GM21737 (cell line): Measurements from ENCODE around the gene PPME1.

Experiments
- ATAC-seq: cut with Tn5 transposase; IDR thresholded peaks from one replicate; pipeline ENCODE4 v1.9.1; 2021; ENCODE audit warnings: mild to moderate bottlenecking, moderate library complexity; ENCODE audit not compliant: unreplicated experiment

PPME1 gene

GRCh38 chr11:74221816-74222215 is 50.7 kb downstream of the PPME1 start:
- no peak for ATAC-seq

GRCh38 chr11:74225565-74225964 is 54.5 kb downstream of the PPME1 start:
- ATAC-seq = no peak

DNA sequence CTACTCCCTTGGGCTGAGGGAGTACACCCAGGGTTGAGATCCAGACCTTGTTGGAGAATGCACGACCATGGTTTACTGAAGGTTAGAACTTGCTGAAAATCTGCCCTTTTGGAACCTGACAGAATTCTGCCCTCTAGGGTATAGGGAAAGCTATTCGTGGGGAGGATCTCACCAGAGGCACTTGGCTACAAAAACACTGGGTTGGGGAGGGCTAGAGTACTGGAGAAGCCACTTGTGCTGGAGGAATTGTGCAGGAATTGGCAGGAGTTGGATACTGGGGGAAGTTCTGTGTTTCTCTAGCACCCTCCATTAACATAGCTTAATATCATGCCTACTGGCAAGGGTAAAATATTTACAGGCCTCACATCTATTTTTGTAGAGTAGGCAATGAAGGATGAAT is 55.8 kb downstream of the PPME1 start:
- no peak for ATAC-seq

- no peak for ATAC-seq
Measured at GRCh38 chr11:74232311-74232950, 61.3 kb downstream of the PPME1 start.

GRCh38 chr11:74233683-74234082 is 62.6 kb downstream of the PPME1 start:
- ATAC-seq = no peak

GRCh38 chr11:74235121-74235520 is 64.0 kb downstream of the PPME1 start:
- ATAC-seq = no peak

DNA sequence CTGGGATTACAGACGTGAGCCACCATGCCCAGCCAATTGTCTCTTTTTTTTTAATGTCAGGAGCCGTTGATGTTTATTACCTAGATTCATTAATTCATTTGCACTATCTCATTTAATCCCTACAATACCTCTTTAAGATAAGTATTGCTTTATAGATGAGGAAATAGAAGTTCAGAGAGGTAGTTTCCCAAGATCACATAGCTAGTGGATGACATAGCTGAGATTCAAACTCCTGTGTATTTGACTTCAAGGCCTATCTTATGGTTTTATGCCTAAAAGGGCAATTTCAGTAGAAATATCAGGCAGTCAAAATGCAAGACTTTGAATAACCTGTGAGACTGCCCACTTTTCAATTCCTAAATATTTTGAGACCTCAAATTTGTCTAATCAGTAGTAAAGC is 66.5 kb downstream of the PPME1 start:
- no peak for ATAC-seq

- no peak for ATAC-seq
Measured at GRCh38 chr11:74238243-74238642, 67.2 kb downstream of the PPME1 start.

GRCh38 chr11:74248469-74248868 is 77.4 kb downstream of the PPME1 start:
- no peak for ATAC-seq

GRCh38 chr11:74249496-74249895 is 78.4 kb downstream of the PPME1 start:
- ATAC-seq = no peak

GRCh38 chr11:74253361-74253760 is 82.3 kb downstream of the PPME1 start:
- ATAC-seq = no peak

- no peak for ATAC-seq
Measured at GRCh38 chr11:74255741-74256375, 84.8 kb downstream of the PPME1 start.

DNA sequence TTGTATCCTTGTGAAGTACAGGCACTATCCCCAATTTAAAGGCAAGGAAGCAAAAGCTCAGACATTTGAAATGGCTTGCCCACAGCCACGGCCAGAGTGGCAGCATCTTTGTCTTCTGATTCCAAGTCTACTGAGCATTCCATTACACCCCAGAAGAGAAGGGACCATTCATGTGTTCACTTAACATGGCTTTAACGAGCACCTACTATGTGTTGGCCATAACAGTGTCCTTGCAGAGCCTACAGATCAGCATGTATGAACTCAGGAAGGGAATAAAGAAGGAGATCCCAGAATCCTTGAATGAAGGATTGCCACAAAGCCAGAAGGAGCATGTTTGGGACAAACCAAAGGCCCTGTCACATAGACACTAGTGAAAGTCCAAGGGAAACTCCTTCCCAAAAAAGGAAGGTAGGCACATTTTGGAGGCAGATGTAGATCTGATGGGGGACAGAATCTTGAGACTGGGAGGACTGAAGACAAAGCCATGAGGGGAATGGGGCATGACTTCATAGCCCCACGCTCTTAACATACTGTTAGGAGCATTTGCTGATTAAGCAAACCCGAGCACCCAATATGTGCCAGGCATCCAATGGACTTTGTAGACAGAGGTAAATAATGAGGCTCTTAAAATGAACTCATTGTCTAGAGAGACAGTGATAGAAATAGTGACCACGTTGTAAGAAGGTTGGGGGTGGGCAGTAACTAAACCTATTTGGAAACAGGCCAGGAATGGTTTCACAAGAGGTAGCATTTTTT is 85.5 kb downstream of the PPME1 start:
- no peak for ATAC-seq

- ATAC-seq = no peak
Measured at GRCh38 chr11:74257959-74258553, 87.0 kb downstream of the PPME1 start.

- no peak for ATAC-seq
Measured at GRCh38 chr11:74262725-74263124, 91.6 kb downstream of the PPME1 start.

DNA sequence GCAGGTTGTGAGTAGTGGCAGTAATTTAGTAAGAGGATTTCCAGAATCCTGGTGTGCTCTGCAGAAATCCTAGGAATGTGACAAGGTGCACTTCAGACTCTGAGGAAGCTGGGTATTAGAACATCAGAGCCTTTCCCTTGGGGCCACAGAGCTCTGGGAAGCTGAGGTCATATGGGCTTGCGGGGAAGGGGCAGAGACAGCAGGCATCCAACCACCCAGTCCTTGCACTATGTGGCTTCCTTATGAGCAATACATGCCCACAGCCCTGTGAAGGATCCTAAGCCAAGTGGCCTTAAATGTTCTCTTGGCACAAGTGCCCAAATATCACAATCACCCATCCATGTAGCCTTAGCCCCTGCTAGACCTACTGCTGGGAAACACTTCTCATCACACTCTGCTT is 94.2 kb downstream of the PPME1 start:
- ATAC-seq = no peak

- no peak for ATAC-seq
Measured at GRCh38 chr11:74267014-74267413, 95.9 kb downstream of the PPME1 start.

DNA sequence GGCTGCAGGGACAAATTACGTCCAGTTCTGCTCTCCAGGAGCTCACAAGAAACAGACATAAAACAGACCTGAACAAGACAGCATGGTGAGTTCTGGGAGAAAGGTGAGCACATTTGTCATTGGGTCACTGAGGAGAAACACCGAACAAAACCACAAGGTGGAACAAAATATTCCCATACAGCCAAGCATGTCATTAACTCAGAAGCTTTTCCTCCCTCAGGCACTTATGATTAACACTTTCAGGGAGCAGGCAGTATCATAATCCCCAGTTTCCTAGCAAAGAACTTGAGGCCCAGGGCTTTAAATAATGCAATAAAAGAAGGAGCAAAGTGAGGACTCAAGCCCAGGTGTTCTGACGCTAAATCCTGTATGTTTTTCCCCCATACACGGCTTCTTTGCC is 97.4 kb downstream of the PPME1 start:
- ATAC-seq = no peak

- ATAC-seq = no peak
Measured at GRCh38 chr11:74269161-74269811, 98.2 kb downstream of the PPME1 start.

GRCh38 chr11:74272276-74272675 is 101.2 kb downstream of the PPME1 start:
- ATAC-seq = no peak

DNA sequence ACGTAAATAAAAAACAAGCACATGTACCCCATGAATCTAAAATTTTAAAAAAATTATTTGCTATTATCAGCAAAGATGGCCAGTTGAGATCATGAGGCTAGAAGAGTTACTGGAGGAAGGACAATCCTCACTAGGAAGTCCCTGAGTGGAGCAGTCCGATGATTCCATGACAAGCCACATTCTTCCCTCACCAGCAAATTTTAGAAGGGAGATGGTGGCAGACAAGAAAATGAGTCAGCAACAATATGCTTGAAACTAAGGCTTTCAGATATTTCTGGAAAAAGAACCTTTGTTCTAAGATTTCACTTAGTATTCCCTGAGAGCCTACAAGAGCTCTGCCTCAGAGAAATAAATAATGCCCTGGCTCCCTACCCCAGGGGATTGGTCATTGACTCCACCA is 105.5 kb downstream of the PPME1 start:
- no peak for ATAC-seq
